GM19372 (cell line): ENCODE results near the gene SUN1.
A peak's percentile ranks its signal among the peaks of the same experiment; 100 is the strongest.

Source experiments
- ATAC-seq: cut with Tn5 transposase; IDR thresholded peaks from one replicate; pipeline ENCODE4 v1.9.1; 2021; ENCODE audit warnings: mild to moderate bottlenecking, low read depth, moderate library complexity; ENCODE audit not compliant: unreplicated experiment

Gene SUN1

GRCh38 chr7:901041-901387 is 68.7 kb downstream of the SUN1 start:
- no peak for ATAC-seq

- no peak for ATAC-seq
Observed at GRCh38 chr7:901388-902154, 69.3 kb downstream of the SUN1 start.

- ATAC-seq: no peak
Observed at GRCh38 chr7:902996-903395, 70.7 kb downstream of the SUN1 start.

- no peak for ATAC-seq
Observed at GRCh38 chr7:903921-904755, 71.9 kb downstream of the SUN1 start.

- ATAC-seq: no peak
Observed at GRCh38 chr7:904847-905246, 72.6 kb downstream of the SUN1 start.

GRCh38 chr7:906776-907157 is 74.5 kb downstream of the SUN1 start:
- ATAC-seq: no peak

- ATAC-seq: no peak
Observed at GRCh38 chr7:907158-907980, 75.1 kb downstream of the SUN1 start.

GRCh38 chr7:908159-908581 is 75.9 kb downstream of the SUN1 start:
- no peak for ATAC-seq

- ATAC-seq: peak; percentile 59
Observed at GRCh38 chr7:908591-909357, 76.5 kb downstream of the SUN1 start.

- ATAC-seq: no peak
Observed at GRCh38 chr7:909358-910329, 77.4 kb downstream of the SUN1 start.

- ATAC-seq: no peak
Observed at GRCh38 chr7:910441-910861, 78.2 kb downstream of the SUN1 start.

- ATAC-seq: no peak
Observed at GRCh38 chr7:910931-911431, 78.7 kb downstream of the SUN1 start.

- no peak for ATAC-seq
Observed at GRCh38 chr7:911791-912480, 79.7 kb downstream of the SUN1 start.

- ATAC-seq: no peak
Observed at GRCh38 chr7:913736-914520, 81.7 kb downstream of the SUN1 start.

GRCh38 chr7:914521-915194 is 82.4 kb downstream of the SUN1 start:
- no peak for ATAC-seq

- no peak for ATAC-seq
Observed at GRCh38 chr7:915291-916218, 83.3 kb downstream of the SUN1 start.
